OCI-LY7 (cell line): ENCODE data around the gene DALRD3. TPM values are rescaled to one million over a fixed set of nuclear protein-coding genes. Genes with fewer than 3 reads are reported as not detected.
A peak's percentile ranks its signal among the peaks of the same experiment; 100 is the strongest.

Experiments
- BruUV-seq: library from RNA; stranded (reverse); fragments of 400-500 nt; replicated peaks from 2 replicates; lab custom pipeline; 2021; lab: Mats Ljungman, UMichigan
- CTCF ChIA-PET: fragments of 300-600 bp; sonication (Branson Sonifier 250); formaldehyde crosslinking; loops from one replicate; lab custom pipeline; 2022; ENCODE audit warnings: antibody characterized with exemption; ENCODE audit not compliant: unreplicated experiment; lab: Charles Lee
- POLR2A ChIA-PET: fragments of 300-600 bp; sonication (Branson Sonifier 250); formaldehyde crosslinking; loops from one replicate; lab custom pipeline; 2022; ENCODE audit warnings: antibody characterized with exemption; lab: Charles Lee
- DNase-seq: peaks from one replicate; pipeline ENCODE4 v3.0.0-alpha.2; 2015; ENCODE audit warnings: low spot score
- H2AFZ ChIP-seq: fragments of 200-600 bp; sonication (generic), shearing (Covaris generic); 2 replicates; pipeline ENCODE4 v1.6.1; 2014; ENCODE audit warnings: mild to moderate bottlenecking, antibody characterized with exemption, low read length, moderate library complexity
- H3K27ac ChIP-seq: fragments of 200-600 bp; sonication (generic); 2 replicates; pipeline ENCODE4 v1.5.1; 2014; ENCODE audit warnings: mixed run types, low read depth, mild to moderate bottlenecking, moderate library complexity, low read length, inconsistent platforms; ENCODE audit not compliant: poor library complexity, severe bottlenecking
- H3K36me3 ChIP-seq: fragments of 200-600 bp; sonication (generic); 2 replicates; pipeline ENCODE4 v1.6.1; 2014; ENCODE audit warnings: mild to moderate bottlenecking, antibody characterized with exemption, low read length, moderate library complexity, mixed read lengths; ENCODE audit not compliant: insufficient read depth
- H3K4me1 ChIP-seq: fragments of 200-600 bp; sonication (generic); 2 replicates; pipeline ENCODE4 v1.5.1; 2014; ENCODE audit warnings: mild to moderate bottlenecking, low read length; ENCODE audit not compliant: insufficient read depth, poor library complexity, severe bottlenecking
- H3K4me2 ChIP-seq: fragments of 200-600 bp; sonication (generic); 2 replicates; pipeline ENCODE4 v1.6.1; 2014; ENCODE audit warnings: mild to moderate bottlenecking, low read length
- H3K4me3 ChIP-seq: fragments of 200-600 bp; sonication (generic); 2 replicates; pipeline ENCODE4 v1.5.1; 2014; ENCODE audit warnings: mild to moderate bottlenecking, low read depth, low read length; ENCODE audit not compliant: poor library complexity, severe bottlenecking
- H3K79me2 ChIP-seq: fragments of 200-600 bp; sonication (generic); 2 replicates; pipeline ENCODE4 v1.6.1; 2016; ENCODE audit warnings: low read depth, mild to moderate bottlenecking, low read length, moderate library complexity, mixed read lengths; ENCODE audit not compliant: insufficient read depth
- H3K9me2 ChIP-seq: fragments of 200-600 bp; sonication (generic); 2 replicates; pipeline ENCODE4 v1.6.1; 2016; ENCODE audit warnings: mild to moderate bottlenecking, low read length, mixed read lengths; ENCODE audit not compliant: insufficient read depth
- H3K9me3 ChIP-seq: fragments of 200-600 bp; sonication (generic); 2 replicates; pipeline ENCODE4 v1.6.1; 2014; ENCODE audit warnings: mild to moderate bottlenecking, mixed run types, low read length, mixed read lengths
- H4K20me1 ChIP-seq: fragments of 200-600 bp; sonication (generic); 2 replicates; pipeline ENCODE4 v1.6.1; 2014; ENCODE audit warnings: mild to moderate bottlenecking, antibody characterized with exemption, low read length, moderate library complexity, mixed read lengths; ENCODE audit not compliant: insufficient read depth
- EZH2phosphoT487 ChIP-seq: fragments of 200-600 bp; sonication (generic); IDR thresholded peaks from 2 replicates; pipeline ENCODE4 v1.6.1; 2018; ENCODE audit warnings: low read depth, borderline replicate concordance, mild to moderate bottlenecking, mixed run types, antibody characterized with exemption, low read length, moderate library complexity, mixed read lengths
- intact Hi-C: fragments of 100-400 bp; cut with micrococcal nuclease; formaldehyde crosslinking; loops from one replicate; pipeline ENCODE4 v1.10.0; 2022; ENCODE audit not compliant: unreplicated experiment
- total RNA-seq, 2 experiments: library from RNA; depleted of rRNA in 1 of 2; stranded (reverse); fragments of >200 nt in 1 of 2; shearing (Covaris generic) in 1 of 2; gene quantifications; 2 replicates each; pipeline ENCODE4 v1.2.3, GENCODE V29; 2014 to 2022
- TF ChIP-seq, protein P1 (sequence below): fragments of 200-600 bp; sonication (generic); conservative IDR thresholded peaks from 2 replicates; pipeline ENCODE4 v1.5.1; 2014; ENCODE audit warnings: mild to moderate bottlenecking, antibody characterized with exemption, low read length, moderate library complexity, mixed read lengths

Gene DALRD3
- total RNA-seq, 2 experiments from 2014 or later: 35.0 to 36.2 TPM

DNA sequence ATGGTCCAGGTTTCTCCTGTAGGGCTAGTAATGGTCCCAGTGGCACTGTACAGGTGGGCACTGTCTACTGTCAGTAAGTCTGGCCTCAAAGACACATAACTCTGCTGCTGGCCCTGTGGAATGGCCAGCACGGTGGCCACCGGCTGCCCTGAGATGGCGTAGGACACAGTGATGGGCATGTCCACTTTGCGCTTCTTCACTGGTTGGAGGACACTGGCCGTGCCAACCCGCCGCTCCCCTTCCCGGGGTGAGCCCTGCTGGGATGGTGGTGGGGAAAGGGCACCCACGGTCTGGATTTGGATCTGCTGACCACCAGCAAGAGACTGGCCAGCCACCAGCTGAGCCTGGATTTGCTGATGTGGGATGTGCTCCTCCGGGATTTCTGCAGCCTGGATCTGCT is 38.9 kb upstream of the DALRD3 start:
- Histone ChIP-seq H3K27ac (no peak overlapping the region), H3K4me2 (no peak overlapping the region), H3K79me2 (peaks cover 10% of the 10 kb centered on the region; the same call in 1 of the 2 replicates), H2AFZ (no peak overlapping the region), H3K9me2 (no peaks in the 10 kb centered on the region), H3K36me3 (peaks cover 83% of the 10 kb centered on the region), H4K20me1 (no peaks in the 10 kb centered on the region), H3K9me3 (no peaks in the 10 kb centered on the region), H3K4me1 (no peaks in the 10 kb centered on the region), H3K4me3 (no peak overlapping the region)
- TF ChIP-seq, protein P1, sequence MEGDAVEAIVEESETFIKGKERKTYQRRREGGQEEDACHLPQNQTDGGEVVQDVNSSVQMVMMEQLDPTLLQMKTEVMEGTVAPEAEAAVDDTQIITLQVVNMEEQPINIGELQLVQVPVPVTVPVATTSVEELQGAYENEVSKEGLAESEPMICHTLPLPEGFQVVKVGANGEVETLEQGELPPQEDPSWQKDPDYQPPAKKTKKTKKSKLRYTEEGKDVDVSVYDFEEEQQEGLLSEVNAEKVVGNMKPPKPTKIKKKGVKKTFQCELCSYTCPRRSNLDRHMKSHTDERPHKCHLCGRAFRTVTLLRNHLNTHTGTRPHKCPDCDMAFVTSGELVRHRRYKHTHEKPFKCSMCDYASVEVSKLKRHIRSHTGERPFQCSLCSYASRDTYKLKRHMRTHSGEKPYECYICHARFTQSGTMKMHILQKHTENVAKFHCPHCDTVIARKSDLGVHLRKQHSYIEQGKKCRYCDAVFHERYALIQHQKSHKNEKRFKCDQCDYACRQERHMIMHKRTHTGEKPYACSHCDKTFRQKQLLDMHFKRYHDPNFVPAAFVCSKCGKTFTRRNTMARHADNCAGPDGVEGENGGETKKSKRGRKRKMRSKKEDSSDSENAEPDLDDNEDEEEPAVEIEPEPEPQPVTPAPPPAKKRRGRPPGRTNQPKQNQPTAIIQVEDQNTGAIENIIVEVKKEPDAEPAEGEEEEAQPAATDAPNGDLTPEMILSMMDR: no peak
- no peak for TF ChIP-seq EZH2phosphoT487
- ChIA-PET CTCF (no interaction called here), POLR2A (no interaction called here)
- no TSS peak for BruUV-seq
- DNase-seq: no peak
- intact Hi-C loops: no loop called here

DNA sequence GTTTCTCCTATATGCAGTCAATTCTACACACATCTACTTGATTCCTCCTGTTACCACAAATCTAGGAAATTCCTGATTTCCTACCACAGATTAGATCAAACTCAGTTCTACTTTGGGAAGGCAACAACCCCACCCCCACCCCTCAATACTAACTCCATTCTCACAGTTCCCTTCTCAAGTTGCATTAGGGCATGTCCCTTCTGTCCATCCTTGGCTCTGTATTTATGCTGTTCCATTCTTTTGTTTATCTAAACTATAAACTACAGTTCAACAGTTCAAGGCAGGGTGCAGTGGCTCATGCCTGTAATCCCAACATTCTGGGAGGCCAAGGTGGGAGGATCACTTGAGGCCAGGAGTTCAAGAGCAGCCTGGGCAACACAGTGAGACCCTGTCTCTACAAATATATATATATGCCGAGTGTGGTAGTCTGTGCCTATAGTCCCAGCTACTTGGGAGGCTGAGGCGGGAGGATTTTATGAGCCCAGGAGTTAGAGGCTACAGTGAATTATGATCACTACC is 36.0 kb upstream of the DALRD3 start:
- CTCF ChIA-PET: no interaction called here
- Histone ChIP-seq H4K20me1 (no peaks in the 10 kb centered on the region), H3K9me2 (no peaks in the 10 kb centered on the region), H3K27ac (no peak overlapping the region), H2AFZ (no peak overlapping the region), H3K79me2 (no peaks in the 10 kb centered on the region), H3K9me3 (no peaks in the 10 kb centered on the region), H3K4me2 (no peak overlapping the region), H3K4me1 (no peaks in the 10 kb centered on the region), H3K4me3 (no peak overlapping the region), H3K36me3 (peaks cover 78% of the 10 kb centered on the region)
- POLR2A ChIA-PET: interaction anchor here (0.5 kb wide), 1 partner anchor 10 kb away, joined by 4 read pairs; no protein-coding TSS in a partner anchor
- no peak for DNase-seq
- TF ChIP-seq, protein P1: no peak
- TF ChIP-seq EZH2phosphoT487: no peak
- intact Hi-C loops: no loop called here
- no TSS peak for BruUV-seq

DNA sequence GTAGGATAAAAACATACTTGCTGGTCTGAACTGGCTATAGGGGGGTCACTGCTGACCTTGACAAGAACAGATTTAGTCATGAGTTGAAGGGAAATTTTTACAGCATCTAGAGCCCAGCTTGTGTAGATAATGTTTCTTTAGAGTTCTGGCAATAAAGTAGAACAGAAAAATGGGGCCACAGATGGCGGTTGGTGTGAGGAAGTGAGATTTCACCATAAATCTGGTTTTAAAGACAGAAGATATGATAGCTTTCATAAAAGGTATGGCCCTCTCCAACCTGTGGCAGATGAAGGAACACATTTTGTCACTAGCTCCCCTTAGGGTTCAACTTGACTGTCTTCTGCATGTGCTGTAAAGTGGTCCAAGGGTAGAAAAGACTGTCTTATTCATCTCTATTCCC is 35.2 kb upstream of the DALRD3 start:
- H3K9me2 ChIP-seq: no peaks in the 10 kb centered on the region
- no peak for DNase-seq
- no peak overlapping the region for H3K4me2 ChIP-seq
- ChIA-PET CTCF (no interaction called here), POLR2A (interaction anchor here (0.6 to 0.9 kb wide), 2 partner anchors 12 to 169 kb away, joined by 3 to 4 read pairs; no protein-coding TSS in a partner anchor)
- H3K9me3 ChIP-seq: no peaks in the 10 kb centered on the region
- H3K4me1 ChIP-seq: no peaks in the 10 kb centered on the region
- H3K4me3 ChIP-seq: no peak overlapping the region
- intact Hi-C loops: no loop called here
- TSS peak; percentile 57 for BruUV-seq
- H2AFZ ChIP-seq: no peak overlapping the region
- no peaks in the 10 kb centered on the region for H3K79me2 ChIP-seq
- no peaks in the 10 kb centered on the region for H4K20me1 ChIP-seq
- TF ChIP-seq EZH2phosphoT487: no peak
- TF ChIP-seq, protein P1: no peak
- peaks cover 84% of the 10 kb centered on the region for H3K36me3 ChIP-seq
- H3K27ac ChIP-seq: peak overlapping the region; percentile 4
